AG04450 (cell line): ENCODE data around the gene MAPKBP1. TPM values are rescaled to one million over a fixed set of nuclear protein-coding genes. Genes with fewer than 3 reads are reported as not detected.
"Not testable (repeated sequence)": the region's sequence is repeated elsewhere in the genome, so short reads cannot be mapped to it uniquely, and the experiment has no call there.

ENCODE experiments used
- CTCF ChIA-PET: fragments of 300-600, 350-600 bp; formaldehyde crosslinking; extraction: SDS; loops from one replicate; lab custom pipeline; 2022; ENCODE audit warnings: antibody characterized with exemption, inconsistent platforms; lab: Charles Lee
- POLR2A ChIA-PET: fragments of 350-600 bp; formaldehyde crosslinking; extraction: SDS; loops from one replicate; lab custom pipeline; 2021; ENCODE audit warnings: antibody characterized with exemption, inconsistent platforms; lab: Yijun Ruan, JAX
- DNase-seq: peaks from one replicate; pipeline ENCODE4 v3.0.0-alpha.2; 2011; ENCODE audit warnings: low read depth, low spot score
- H3K27ac ChIP-seq: one replicate; pipeline ENCODE4 v1.5.1; 2012; ENCODE audit warnings: low read depth, low read length, control low read depth
- H3K27me3 ChIP-seq: one replicate; pipeline ENCODE4 v1.6.0; 2012; ENCODE audit warnings: low read length; ENCODE audit not compliant: control insufficient read depth, insufficient read depth
- H3K4me3 ChIP-seq: 2 replicates; pipeline ENCODE4 v1.5.1; 2011; ENCODE audit warnings: mild to moderate bottlenecking, low read depth, low read length, control low read depth
- H3K9me3 ChIP-seq: 2 replicates; pipeline ENCODE4 v1.5.1; 2012; ENCODE audit warnings: low read length; ENCODE audit not compliant: control insufficient read depth, insufficient read depth
- polyA plus RNA-seq: library from polyadenylated mRNA; depleted of rRNA; stranded (reverse); fragments of >200 nt; gene quantifications from 2 replicates; pipeline ENCODE4 v1.2.3, GENCODE V29; 2011
- TF ChIP-seq, protein P1 (sequence below): IDR thresholded peaks from 2 replicates; pipeline ENCODE4 v1.5.1; 2011; ENCODE audit warnings: low read depth, low read length, control low read depth, inconsistent platforms

Gene MAPKBP1
- polyA plus RNA-seq, 1 experiment: 6.1 TPM

DNA sequence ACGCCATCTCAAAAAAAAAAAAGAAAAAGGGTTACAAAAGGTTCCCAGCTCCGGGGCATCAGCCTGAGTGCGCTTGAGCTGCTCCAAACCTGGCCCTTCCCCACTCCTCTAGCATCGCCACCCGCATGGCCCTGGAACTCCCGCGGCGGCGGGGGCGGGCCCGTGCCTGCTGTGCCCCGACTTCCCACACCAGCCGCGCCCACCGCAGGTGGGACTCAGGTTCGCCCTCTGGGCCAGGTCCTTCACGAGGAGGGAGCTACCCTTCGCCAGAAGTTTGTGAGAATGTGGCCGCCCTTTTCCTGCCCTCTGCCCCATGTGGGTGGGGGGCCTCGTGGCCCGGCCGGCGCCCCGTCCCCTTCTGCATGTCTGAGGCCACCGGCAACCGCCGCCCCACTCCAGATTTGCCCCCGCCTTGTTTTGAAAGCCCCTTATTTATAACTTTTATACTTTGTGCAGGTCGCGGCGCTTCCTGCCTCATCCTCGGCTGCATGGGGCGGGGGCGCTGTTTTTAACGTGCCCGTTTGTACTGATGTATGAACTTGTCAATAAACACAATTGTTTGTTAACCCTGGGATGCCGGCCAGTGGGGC is 53.1 kb downstream of the MAPKBP1 start:
- ChIA-PET CTCF (interaction anchor here (2.1 kb wide), 1 partner anchor 53 kb away, joined by 6 read pairs; the partner anchor contains the start of gene MAPKBP1), POLR2A (no interaction called here)
- H3K27ac ChIP-seq: no peak overlapping the region
- H3K4me3 ChIP-seq: peak overlapping the region; percentile 62
- no peak for DNase-seq
- no peaks in the 10 kb centered on the region; the same call in 1 of the 2 replicates for H3K9me3 ChIP-seq
- TF ChIP-seq, protein P1, sequence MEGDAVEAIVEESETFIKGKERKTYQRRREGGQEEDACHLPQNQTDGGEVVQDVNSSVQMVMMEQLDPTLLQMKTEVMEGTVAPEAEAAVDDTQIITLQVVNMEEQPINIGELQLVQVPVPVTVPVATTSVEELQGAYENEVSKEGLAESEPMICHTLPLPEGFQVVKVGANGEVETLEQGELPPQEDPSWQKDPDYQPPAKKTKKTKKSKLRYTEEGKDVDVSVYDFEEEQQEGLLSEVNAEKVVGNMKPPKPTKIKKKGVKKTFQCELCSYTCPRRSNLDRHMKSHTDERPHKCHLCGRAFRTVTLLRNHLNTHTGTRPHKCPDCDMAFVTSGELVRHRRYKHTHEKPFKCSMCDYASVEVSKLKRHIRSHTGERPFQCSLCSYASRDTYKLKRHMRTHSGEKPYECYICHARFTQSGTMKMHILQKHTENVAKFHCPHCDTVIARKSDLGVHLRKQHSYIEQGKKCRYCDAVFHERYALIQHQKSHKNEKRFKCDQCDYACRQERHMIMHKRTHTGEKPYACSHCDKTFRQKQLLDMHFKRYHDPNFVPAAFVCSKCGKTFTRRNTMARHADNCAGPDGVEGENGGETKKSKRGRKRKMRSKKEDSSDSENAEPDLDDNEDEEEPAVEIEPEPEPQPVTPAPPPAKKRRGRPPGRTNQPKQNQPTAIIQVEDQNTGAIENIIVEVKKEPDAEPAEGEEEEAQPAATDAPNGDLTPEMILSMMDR: 0 out of 2 replicates have a peak, but pooled peaks have one; percentile 10
- H3K27me3 ChIP-seq: no peaks in the 10 kb centered on the region

DNA sequence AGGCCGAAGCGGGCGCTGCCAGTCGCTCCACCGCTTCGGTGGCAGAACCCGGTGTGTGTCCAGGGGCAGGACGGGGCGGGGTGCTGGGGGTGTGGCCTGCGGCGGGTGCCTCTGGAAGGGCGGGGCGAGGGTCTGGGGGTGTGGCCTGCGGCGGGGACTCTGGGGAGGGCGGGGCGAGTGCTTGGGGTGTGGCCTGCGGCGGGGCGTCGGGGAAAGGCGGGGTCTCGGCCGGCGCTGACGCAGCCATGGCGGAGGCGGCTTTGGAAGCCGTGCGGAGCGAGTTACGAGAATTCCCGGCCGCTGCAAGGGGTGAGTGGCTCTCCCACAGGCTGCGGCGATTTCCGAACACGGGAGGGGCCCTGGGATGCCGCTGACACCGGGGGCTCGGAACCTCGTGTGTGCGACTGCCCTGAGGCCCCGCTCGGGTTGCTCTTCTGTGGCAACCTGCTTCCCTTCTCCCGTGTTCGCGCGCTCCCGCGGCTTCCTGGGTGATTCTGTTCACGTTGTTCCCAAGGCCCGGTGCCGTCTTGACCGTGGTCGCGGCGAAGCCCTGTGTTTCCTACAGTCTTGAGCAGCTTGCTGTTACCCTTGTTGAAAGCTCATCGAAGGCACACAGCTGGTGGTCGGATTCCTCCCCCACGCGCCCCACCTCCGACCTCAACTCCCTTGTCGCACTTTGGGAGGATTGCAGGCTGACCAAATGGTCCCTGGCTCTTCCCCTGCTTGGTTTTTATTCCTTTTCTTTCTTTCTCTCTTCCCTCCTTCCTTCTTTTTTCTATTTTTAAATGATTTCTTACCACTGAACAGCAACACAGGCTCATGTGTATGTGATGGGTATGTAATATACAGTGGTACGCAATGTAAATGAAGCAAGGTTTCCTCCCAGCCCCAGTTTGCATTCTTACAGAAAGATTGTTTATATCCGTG is 53.9 kb downstream of the MAPKBP1 start, which contains the start of gene JMJD7:
JMJD7 (plus strand) TSS at position 213 of the 927 bp plus-strand sequence; CDS start at position 246, 33 bp downstream.
- CTCF ChIA-PET: interaction anchor here (2.1 kb wide), 1 partner anchor 54 kb away, joined by 6 read pairs; the partner anchor contains the start of gene MAPKBP1

DNA sequence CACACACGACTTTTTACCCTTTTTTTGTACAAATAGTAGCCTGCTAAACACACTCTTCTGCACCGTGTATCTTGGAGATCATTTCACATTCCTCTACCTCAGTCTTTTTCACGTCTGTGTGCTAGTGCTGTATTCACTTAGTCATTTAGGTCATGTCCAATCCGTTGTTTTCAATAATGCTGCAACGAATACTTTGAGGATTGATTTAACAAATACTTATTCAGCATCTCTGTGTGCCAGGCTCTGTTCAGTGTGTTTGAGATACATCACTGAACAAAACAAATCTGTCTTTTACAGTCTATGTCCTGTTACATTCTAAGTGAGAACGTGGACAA is 54.5 kb downstream of the MAPKBP1 start:
- no peaks in the 10 kb centered on the region; the same call in 1 of the 2 replicates for H3K9me3 ChIP-seq
- no peak for DNase-seq
- peak overlapping the region; percentile 91 for H3K4me3 ChIP-seq
- TF ChIP-seq, protein P1: no peak
- ChIA-PET POLR2A (no interaction called here), CTCF (no interaction called here)
- H3K27me3 ChIP-seq: no peaks in the 10 kb centered on the region
- H3K27ac ChIP-seq: no peak overlapping the region

More for the DNA sequence above, 53.9 kb downstream of the MAPKBP1 start, which contains the start of gene JMJD7:
- POLR2A ChIA-PET: no interaction called here
- TF ChIP-seq, protein P1: no peak
- Histone ChIP-seq H3K27me3 (no peaks in the 10 kb centered on the region), H3K9me3 (no peaks in the 10 kb centered on the region; the same call in 1 of the 2 replicates), H3K27ac (peak within 1 kb of the TSS; percentile 82), H3K4me3 (peak within 1 kb of the TSS; percentile 91)
- peak; percentile 66 for DNase-seq

DNA sequence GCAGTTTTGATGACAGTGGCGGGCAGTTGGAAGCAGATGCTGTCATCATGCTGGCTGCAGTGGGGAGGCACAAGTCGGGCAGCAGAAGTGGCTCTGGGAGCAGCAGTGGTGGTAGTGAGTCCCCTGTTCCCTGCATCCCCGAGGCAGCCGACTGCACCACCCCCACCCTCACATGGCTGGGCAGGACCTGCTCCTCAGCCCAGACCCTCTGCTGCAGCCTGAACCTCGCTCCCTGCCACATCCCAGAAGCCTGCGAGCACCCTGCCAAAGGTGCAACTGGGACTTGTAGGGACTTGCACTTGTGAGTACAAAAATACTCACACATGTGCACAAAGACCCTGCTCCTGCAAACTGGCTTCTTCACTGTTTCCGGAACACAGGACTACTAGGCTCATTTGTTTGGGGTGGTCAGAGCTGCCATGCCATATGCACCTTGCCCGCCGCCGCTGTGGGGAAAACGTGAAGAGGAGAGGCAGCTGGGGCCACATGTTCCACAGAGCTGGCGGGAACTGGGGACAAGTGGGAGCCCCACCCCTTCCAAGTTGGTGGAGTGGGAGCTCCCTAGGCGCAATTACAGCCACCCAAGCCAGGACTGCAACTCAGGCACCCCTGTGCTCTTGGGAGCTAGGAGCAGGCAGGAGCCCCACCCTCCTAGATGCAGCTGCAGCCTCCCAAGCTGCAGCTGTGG is 55.8 kb downstream of the MAPKBP1 start:
- no peaks in the 10 kb centered on the region for H3K27me3 ChIP-seq
- H3K9me3 ChIP-seq: no peaks in the 10 kb centered on the region; the same call in 1 of the 2 replicates
- CTCF ChIA-PET: no interaction called here
- no peak overlapping the region for H3K4me3 ChIP-seq
- DNase-seq: no peak
- TF ChIP-seq, protein P1: no peak
- POLR2A ChIA-PET: no interaction called here
- H3K27ac ChIP-seq: no peak overlapping the region

DNA sequence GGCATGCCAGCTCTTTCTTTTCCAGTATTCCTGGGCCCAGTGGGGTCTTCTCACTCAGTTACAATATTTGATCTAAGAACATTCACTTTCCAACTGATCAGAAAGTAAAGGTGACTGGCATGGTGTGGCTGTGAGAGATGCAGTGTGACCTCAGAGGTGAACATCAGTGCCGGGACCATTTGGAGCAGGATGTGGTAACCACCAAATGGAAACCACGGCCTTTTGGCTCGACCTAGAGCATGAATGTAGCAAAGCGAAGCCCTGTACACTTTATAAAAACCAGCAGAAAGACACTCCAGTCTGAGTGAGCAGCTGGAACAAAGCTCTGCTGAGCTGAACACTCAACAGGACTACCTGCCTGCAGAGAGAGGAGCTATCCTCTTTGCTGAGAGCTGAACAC is 57.0 kb downstream of the MAPKBP1 start:
- H3K27me3 ChIP-seq, CTCF ChIA-PET, H3K4me3 ChIP-seq, H3K9me3 ChIP-seq, H3K27ac ChIP-seq, DNase-seq: not testable (repeated sequence)
- POLR2A ChIA-PET: interaction anchor here (0.6 kb wide), 1 partner anchor 49 kb away, joined by 7 read pairs; no protein-coding TSS in a partner anchor
